K562 (cell line): ENCODE data around the gene STARD3NL. TPM values are rescaled to one million over a fixed set of nuclear protein-coding genes. Genes with fewer than 3 reads are reported as not detected.

Experiments
- ADNP ChIP-seq: fragments of 200-800 bp; sonication (Bioruptor generic); IDR thresholded peaks from 2 replicates; pipeline ENCODE4 v1.6.1; 2016; ENCODE audit warnings: missing genetic modification characterization, missing compliant biosample characterization
- BACH1 ChIP-seq: fragments of 200-800 bp; sonication (Bioruptor generic); IDR thresholded peaks from 2 replicates; pipeline ENCODE4 v1.6.1; 2016; ENCODE audit warnings: missing genetic modification characterization, missing compliant biosample characterization
- BRF1 ChIP-seq: IDR thresholded peaks from 3 replicates; pipeline ENCODE4 v1.6.1; 2011; ENCODE audit warnings: borderline replicate concordance, mild to moderate bottlenecking; ENCODE audit not compliant: insufficient read length; ENCODE audit errors: extremely low read depth
- CBX1 ChIP-seq: sonication (generic); IDR thresholded peaks from 2 replicates; pipeline ENCODE4 v1.6.1; 2016; ENCODE audit warnings: antibody characterized with exemption, low read depth, mild to moderate bottlenecking
- HNRNPUL1 ChIP-seq: fragments of 200-400 bp; formaldehyde crosslinking; IDR thresholded peaks from 2 replicates; pipeline ENCODE4 v1.6.1; 2017; ENCODE audit warnings: low read length
- KAT2B ChIP-seq: IDR thresholded peaks from one replicate; pipeline ENCODE4 v1.6.1; 2012; ENCODE audit warnings: low read depth, mild to moderate bottlenecking, control low read depth, inconsistent platforms, low read length, moderate library complexity
- MYBL2 ChIP-seq, 2 experiments: fragments of 450-650 bp in 1 of 2; sonication (generic) in 1 of 2; formaldehyde crosslinking in 1 of 2; IDR thresholded peaks; 2 replicates each; pipeline versions ENCODE4 v1.6.1 to v1.8.1; 2017 to 2022; ENCODE audit warnings: borderline replicate concordance in 1 of 2, inconsistent platforms in 1 of 2, low read depth in 1 of 2, mild to moderate bottlenecking in 1 of 2, missing genetic modification reagents in 1 of 2, moderate library complexity in 1 of 2
- NFE2L1 ChIP-seq: fragments of 450-650 bp; IDR thresholded peaks from 2 replicates; pipeline ENCODE4 v1.6.1; 2016; ENCODE audit warnings: missing genetic modification characterization, low read depth, mild to moderate bottlenecking, missing compliant biosample characterization, moderate library complexity, borderline replicate concordance
- NONO ChIP-seq, 2 experiments: fragments of 200-400 bp in 1 of 2; fragments of 450-650 bp in 1 of 2; formaldehyde crosslinking in 1 of 2; IDR thresholded peaks; 2 replicates each; pipeline ENCODE4 v1.6.1; 2017; ENCODE audit warnings: low read depth in 2 of 2, mild to moderate bottlenecking in 2 of 2, moderate library complexity in 2 of 2, low read length in 1 of 2
- NRF1 ChIP-seq, 2 experiments: fragments of 450-650 bp; IDR thresholded peaks in 1 of 2; conservative IDR thresholded peaks in 1 of 2; 2 replicates each; pipeline ENCODE4 v1.6.1; 2014; ENCODE audit warnings: mild to moderate bottlenecking in 2 of 2
- PHTF2 ChIP-seq: fragments of 250-450 bp; sonication (Bioruptor Pico); IDR thresholded peaks from 2 replicates; pipeline ENCODE4 v1.5.0; 2021; ENCODE audit warnings: mild to moderate bottlenecking
- TAF1 ChIP-seq: IDR thresholded peaks from 2 replicates; pipeline ENCODE4 v1.6.1; 2011; ENCODE audit warnings: mild to moderate bottlenecking, low read length, moderate library complexity; ENCODE audit not compliant: insufficient read depth, control insufficient read depth, severe bottlenecking; ENCODE audit errors: extremely low read depth
- THRAP3 ChIP-seq: fragments of 450-650 bp; IDR thresholded peaks from 2 replicates; pipeline ENCODE4 v1.6.1; 2016; ENCODE audit warnings: mild to moderate bottlenecking, inconsistent platforms, borderline replicate concordance
- XRCC3 ChIP-seq: fragments of 450-650 bp; IDR thresholded peaks from 2 replicates; pipeline ENCODE4 v1.6.1; 2017; ENCODE audit warnings: mild to moderate bottlenecking, moderate library complexity
- YBX1 ChIP-seq: fragments of 450-650 bp; IDR thresholded peaks from 2 replicates; pipeline ENCODE4 v1.7.1; 2016; ENCODE audit warnings: mild to moderate bottlenecking
- ZBTB17 ChIP-seq: fragments of 450-650 bp; formaldehyde crosslinking; IDR thresholded peaks from 2 replicates; pipeline ENCODE4 v1.4.0; 2020; ENCODE audit warnings: mild to moderate bottlenecking
- ZKSCAN1 ChIP-seq: fragments of 150-350 bp; IDR thresholded peaks from 2 replicates; pipeline ENCODE4 v1.6.1; 2016; ENCODE audit warnings: low read depth, low read length
- ZNF146 ChIP-seq: IDR thresholded peaks from one replicate; pipeline ENCODE4 v1.6.1; 2018; ENCODE audit warnings: missing compliant biosample characterization; ENCODE audit not compliant: unreplicated experiment
- ZNF263 ChIP-seq: sonication (generic); formaldehyde crosslinking; IDR thresholded peaks from 2 replicates; pipeline ENCODE4 v1.8.0; 2022; ENCODE audit warnings: mild to moderate bottlenecking, missing genetic modification reagents, borderline replicate concordance
- ZNF431 ChIP-seq: sonication (generic); formaldehyde crosslinking; IDR thresholded peaks from 2 replicates; pipeline ENCODE4 v1.8.0; 2022; ENCODE audit warnings: mild to moderate bottlenecking, missing genetic modification reagents
- ZNF644 ChIP-seq: fragments of 200-800 bp; sonication (Bioruptor generic); IDR thresholded peaks from 2 replicates; pipeline ENCODE4 v1.6.1; 2016; ENCODE audit warnings: low read depth, missing genetic modification characterization, missing compliant biosample characterization
- ZZZ3 ChIP-seq: fragments of 450-650 bp; IDR thresholded peaks from 2 replicates; pipeline ENCODE4 v1.6.1; 2016; ENCODE audit warnings: antibody characterized with exemption, mild to moderate bottlenecking, moderate library complexity
- polyA plus RNA-seq, 8 experiments: library from polyadenylated mRNA; depleted of rRNA in 4 of 8; stranded (reverse) in 5 of 8; unstranded in 3 of 8; fragments of >200 nt; fragmentation: Nextera tagmentation in 2 of 8; fragmentation: Illumina TruSeq in 1 of 8; extraction: Ambion mirVana in 2 of 8; extraction: Trizol in 1 of 8; gene quantifications; 2 replicates each; pipeline versions ENCODE4 v1.2.1 to v1.2.3, GENCODE V29; 2011 to 2014; ENCODE audit warnings: inconsistent platforms in 1 of 8, missing spikeins in 1 of 8
- total RNA-seq, 7 experiments: library from RNA; depleted of rRNA in 6 of 7; stranded (reverse); fragments of >200 nt in 6 of 7; fragmentation: Illumina TruSeq in 2 of 7; extraction: Trizol in 2 of 7; gene quantifications; 2 replicates each; pipeline versions ENCODE4 v1.2.1 to v1.2.3, GENCODE V29; 2011 to 2021; ENCODE audit warnings: low replicate concordance in 1 of 7
- TF ChIP-seq, protein P1 (sequence below): fragments of 250-450 bp; sonication (Bioruptor Pico); IDR thresholded peaks from 2 replicates; pipeline ENCODE4 v1.6.1; 2021; ENCODE audit warnings: mild to moderate bottlenecking
- TF ChIP-seq, protein P2 (sequence below): fragments of 200-400 bp; formaldehyde crosslinking; IDR thresholded peaks from 2 replicates; pipeline ENCODE4 v1.6.1; 2017; ENCODE audit warnings: mild to moderate bottlenecking, low read depth, low read length, moderate library complexity

STARD3NL gene
- total and polyA plus RNA-seq, 9 of the 15 experiments (the other 6 are each of a cell fraction or from before 2014, with no cell fraction given), result 42.2 to 90.0 (median 57.6) TPM

DNA sequence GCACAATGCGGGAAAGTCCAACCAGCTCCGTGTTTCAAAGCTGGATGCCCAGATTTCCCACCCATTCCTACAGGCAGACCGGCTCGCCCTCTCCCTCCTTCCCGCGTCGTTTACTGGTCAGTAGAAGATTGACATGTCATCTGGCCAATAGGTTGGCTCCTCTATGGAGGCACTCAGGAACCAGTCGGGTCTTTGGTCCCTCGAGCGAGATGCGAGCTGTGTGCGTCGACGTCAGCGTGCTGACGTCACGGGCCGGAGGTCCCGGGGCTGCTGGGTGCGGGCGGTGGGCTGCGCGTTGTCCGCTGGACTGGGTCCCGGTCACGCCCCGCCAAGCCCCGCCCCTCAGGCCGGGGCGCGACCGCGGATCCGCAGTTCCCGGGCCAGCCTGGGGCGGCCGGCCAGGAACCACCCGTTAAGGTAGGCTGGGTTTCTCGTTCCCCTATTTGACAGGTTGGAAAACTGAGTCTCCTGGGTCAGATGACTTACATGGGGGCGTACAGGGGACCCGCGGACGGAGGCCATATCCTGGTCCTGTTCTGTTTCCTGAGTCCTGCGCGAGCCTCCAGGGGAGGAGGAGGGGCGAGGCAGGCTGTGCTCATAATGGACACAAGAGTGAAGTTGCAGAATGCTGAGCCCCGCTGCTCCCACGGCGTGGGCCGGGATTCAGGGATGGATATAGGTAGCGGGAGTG, at the start of gene STARD3NL (continued):
- no peak for TF ChIP-seq PHTF2 (CRISPR knock-in tag)
- TF ChIP-seq ZNF263 (CRISPR knock-in tag), result peak; percentile 42; the same call in 1 of the 2 replicates
- TF ChIP-seq NRF1 (conservative IDR thresholded peaks at IDR 0.05 in 1 of 2, IDR thresholded peaks at IDR 0.05 in 1 of 2), result peak; percentile 87 to 89
- no peak for TF ChIP-seq BRF1
- TF ChIP-seq ZNF644 (tag), result no peak
- TF ChIP-seq, protein P1, sequence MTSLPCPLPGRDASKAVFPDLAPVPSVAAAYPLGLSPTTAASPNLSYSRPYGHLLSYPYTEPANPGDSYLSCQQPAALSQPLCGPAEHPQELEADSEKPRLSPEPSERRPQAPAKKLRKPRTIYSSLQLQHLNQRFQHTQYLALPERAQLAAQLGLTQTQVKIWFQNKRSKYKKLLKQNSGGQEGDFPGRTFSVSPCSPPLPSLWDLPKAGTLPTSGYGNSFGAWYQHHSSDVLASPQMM (CRISPR knock-in tag), result no peak
- no peak for TF ChIP-seq KAT2B
- 0 out of 2 replicates have a peak, but pooled peaks have one; percentile 15 for TF ChIP-seq ZBTB17 (CRISPR knock-in tag)
- TF ChIP-seq XRCC3, result no peak
- 0 out of 2 replicates have a peak, but pooled peaks have one; percentile 4 for TF ChIP-seq ZKSCAN1
- peak; percentile 91 for TF ChIP-seq ADNP (tag)
- TF ChIP-seq CBX1, result peak; percentile 90
- TF ChIP-seq BACH1 (tag), result no peak
- TF ChIP-seq, protein P2, sequence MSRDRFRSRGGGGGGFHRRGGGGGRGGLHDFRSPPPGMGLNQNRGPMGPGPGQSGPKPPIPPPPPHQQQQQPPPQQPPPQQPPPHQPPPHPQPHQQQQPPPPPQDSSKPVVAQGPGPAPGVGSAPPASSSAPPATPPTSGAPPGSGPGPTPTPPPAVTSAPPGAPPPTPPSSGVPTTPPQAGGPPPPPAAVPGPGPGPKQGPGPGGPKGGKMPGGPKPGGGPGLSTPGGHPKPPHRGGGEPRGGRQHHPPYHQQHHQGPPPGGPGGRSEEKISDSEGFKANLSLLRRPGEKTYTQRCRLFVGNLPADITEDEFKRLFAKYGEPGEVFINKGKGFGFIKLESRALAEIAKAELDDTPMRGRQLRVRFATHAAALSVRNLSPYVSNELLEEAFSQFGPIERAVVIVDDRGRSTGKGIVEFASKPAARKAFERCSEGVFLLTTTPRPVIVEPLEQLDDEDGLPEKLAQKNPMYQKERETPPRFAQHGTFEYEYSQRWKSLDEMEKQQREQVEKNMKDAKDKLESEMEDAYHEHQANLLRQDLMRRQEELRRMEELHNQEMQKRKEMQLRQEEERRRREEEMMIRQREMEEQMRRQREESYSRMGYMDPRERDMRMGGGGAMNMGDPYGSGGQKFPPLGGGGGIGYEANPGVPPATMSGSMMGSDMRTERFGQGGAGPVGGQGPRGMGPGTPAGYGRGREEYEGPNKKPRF, result no peak
- peak; percentile 42 for TF ChIP-seq TAF1
- 0 out of 4 replicates have a peak, but pooled peaks of 1 of the 2 experiments have one; percentile 35 for TF ChIP-seq NONO (IDR thresholded peaks at IDR 0.05; ENCODE audit: low read depth in 2 of 2, low read length in 1 of 2)
- TF ChIP-seq NFE2L1 (tag), result no peak
- TF ChIP-seq MYBL2 (IDR thresholded peaks at IDR 0.05; ENCODE audit: low read depth), result peak; percentile 54
- TF ChIP-seq MYBL2 (CRISPR knock-in tag; IDR thresholded peaks at IDR 0.05; ENCODE audit: borderline replicate concordance), result no peak
- no peak for TF ChIP-seq THRAP3
- TF ChIP-seq ZZZ3, result no peak
- TF ChIP-seq ZNF431 (CRISPR knock-in tag), result no peak
- TF ChIP-seq ZNF146 (CRISPR knock-in tag), result no peak
- no peak for TF ChIP-seq YBX1
- TF ChIP-seq HNRNPUL1, result no peak
